Keratinocyte (primary cell): ENCODE measurements around the gene KIFAP3.

Experiments used
- EZH2 ChIP-seq: IDR thresholded peaks from one replicate; pipeline ENCODE4 v1.6.1; 2012; ENCODE audit warnings: inconsistent platforms, mild to moderate bottlenecking, low read length, moderate library complexity
- TF ChIP-seq, protein P1 (sequence below), 3 experiments: IDR thresholded peaks in 1 of 3; conservative IDR thresholded peaks in 1 of 3; optimal IDR thresholded peaks in 1 of 3; 2 replicates in 2 of 3; 3 replicates in 1 of 3; pipeline versions ENCODE3 to v1.5.1; 2011; ENCODE audit warnings: low read length in 3 of 3, mild to moderate bottlenecking in 3 of 3, moderate library complexity in 2 of 3, control low read depth in 1 of 3, inconsistent platforms in 1 of 3; ENCODE audit not compliant: insufficient read depth in 2 of 3; ENCODE audit errors: extremely low read depth in 1 of 3

DNA sequence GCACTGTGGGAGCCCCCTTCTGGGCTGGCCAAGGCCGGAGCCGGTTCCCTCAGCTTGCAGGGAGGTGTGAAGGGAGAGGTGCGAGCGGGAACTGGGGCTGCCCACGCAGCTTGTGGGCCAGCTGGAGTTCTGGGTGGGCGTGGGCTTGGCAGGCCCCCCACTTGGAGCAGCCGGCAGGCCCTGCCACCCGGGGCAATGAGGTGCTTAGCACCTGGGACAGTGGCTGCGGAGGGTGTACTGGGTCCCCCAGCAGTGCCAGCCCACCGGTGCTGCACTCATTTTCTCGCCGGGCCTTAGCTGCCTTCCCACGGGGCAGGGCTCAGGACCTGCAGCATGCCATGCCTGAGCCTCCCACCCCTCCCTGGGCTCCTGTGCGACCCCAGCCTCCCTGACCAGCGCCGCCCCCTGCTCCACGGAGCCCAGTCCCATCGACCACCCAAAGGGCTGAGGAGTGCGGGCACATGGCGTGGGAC, 192.4 kb downstream of the KIFAP3 start:
- TF ChIP-seq, protein P1, sequence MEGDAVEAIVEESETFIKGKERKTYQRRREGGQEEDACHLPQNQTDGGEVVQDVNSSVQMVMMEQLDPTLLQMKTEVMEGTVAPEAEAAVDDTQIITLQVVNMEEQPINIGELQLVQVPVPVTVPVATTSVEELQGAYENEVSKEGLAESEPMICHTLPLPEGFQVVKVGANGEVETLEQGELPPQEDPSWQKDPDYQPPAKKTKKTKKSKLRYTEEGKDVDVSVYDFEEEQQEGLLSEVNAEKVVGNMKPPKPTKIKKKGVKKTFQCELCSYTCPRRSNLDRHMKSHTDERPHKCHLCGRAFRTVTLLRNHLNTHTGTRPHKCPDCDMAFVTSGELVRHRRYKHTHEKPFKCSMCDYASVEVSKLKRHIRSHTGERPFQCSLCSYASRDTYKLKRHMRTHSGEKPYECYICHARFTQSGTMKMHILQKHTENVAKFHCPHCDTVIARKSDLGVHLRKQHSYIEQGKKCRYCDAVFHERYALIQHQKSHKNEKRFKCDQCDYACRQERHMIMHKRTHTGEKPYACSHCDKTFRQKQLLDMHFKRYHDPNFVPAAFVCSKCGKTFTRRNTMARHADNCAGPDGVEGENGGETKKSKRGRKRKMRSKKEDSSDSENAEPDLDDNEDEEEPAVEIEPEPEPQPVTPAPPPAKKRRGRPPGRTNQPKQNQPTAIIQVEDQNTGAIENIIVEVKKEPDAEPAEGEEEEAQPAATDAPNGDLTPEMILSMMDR (optimal IDR thresholded peaks at IDR 0.05 in 1 of 3, IDR thresholded peaks at IDR 0.05 in 1 of 3, conservative IDR thresholded peaks at IDR 0.05 in 1 of 3; ENCODE audit: extremely low read depth in 1 of 3, insufficient read depth in 2 of 3, low read length in 3 of 3): no peak
- no peak for TF ChIP-seq EZH2
